SK-N-MC (cell line): Measurements from ENCODE around the gene AXIN1.
A peak's percentile ranks its signal among the peaks of the same experiment; 100 is the strongest.

Source experiments
- EZH2 ChIP-seq: fragments of 200-600 bp; sonication (generic); IDR thresholded peaks from one replicate; pipeline ENCODE4 v1.6.1; 2017; ENCODE audit warnings: antibody characterized with exemption
- POLR2AphosphoS5 ChIP-seq: IDR thresholded peaks from 2 replicates; pipeline ENCODE4 v1.6.1; 2012; ENCODE audit warnings: mild to moderate bottlenecking, low read depth, low read length, borderline replicate concordance

GRCh38 chr16:396605-397004 is 44.1 kb upstream of the AXIN1 start:
- TF ChIP-seq EZH2 (no peak), POLR2AphosphoS5 (peak; percentile 60)
